ENCODE results near the gene CGB2. TPM values are rescaled to one million over a fixed set of nuclear protein-coding genes. Genes with fewer than 3 reads are reported as not detected.

CGB2 gene
- total and polyA plus RNA-seq, 9 of the 15 experiments (the other 6 are each of a cell fraction or from before 2014, with no cell fraction given): 0.22 TPM; not detected in 8

DNA sequence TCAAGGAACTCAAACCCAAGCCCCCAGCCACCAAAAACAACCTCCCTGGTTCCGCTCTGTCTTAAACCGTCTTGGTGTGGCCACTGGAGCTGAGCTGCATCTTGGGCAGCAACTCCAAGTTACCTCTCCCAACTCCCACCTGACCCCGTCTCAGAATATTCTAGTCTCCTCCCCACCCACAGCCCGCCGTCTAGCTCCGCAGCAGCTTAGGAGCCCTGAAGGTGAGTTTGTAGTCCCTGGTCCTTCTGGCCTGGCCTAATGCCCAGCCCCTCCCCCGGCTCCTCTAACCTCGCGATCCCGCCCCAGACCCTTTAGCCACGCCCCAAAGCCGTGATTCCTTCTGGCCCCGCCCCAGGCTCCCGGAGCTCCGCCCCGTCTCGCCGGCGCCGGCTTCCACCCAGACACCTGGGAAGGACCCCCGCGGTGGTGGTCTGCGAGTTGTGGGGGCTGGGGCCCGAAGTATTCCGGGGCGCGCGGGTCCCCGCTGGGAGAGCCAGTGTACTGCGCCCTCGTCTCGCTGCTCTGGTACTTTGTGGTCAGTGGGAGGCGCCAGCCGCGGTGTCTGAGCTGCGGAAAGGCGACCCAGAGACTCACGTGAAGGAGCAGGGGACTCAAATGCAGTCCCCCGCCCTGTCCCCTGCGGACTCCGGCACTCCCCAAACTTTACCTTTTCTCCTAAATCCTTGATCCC, 12.3 kb upstream of the CGB2 start:
- Histone ChIP-seq H4K20me1 (replicated peaks; ENCODE audit: control insufficient read depth, insufficient read depth, low read length) (peaks cover 12% of the 10 kb centered on the region; the same call in 1 of the 2 replicates), H2AFZ (ENCODE audit: low read depth, low read length) (peak overlapping the region; percentile 62; the same call in 1 of the 2 replicates), H3K4me1 (replicated peaks in 1 of 2; ENCODE audit: control insufficient read depth in 2 of 2, insufficient read depth in 2 of 2, low read length in 2 of 2) (peaks cover 21 to 59% of the 10 kb centered on the region in 2 experiments; a peak in 4 of 5 replicates), H3K27ac (ENCODE audit: extremely low read depth, low read depth, low read length) (no peak overlapping the region), H3K9ac (ENCODE audit: insufficient read depth in 1 of 2, low read depth in 2 of 2, low read length in 2 of 2) (peak overlapping the region in 1 of 2 experiments; percentile 88; a peak in 2 of 4 replicates), H3K9me3 (replicated peaks; ENCODE audit: control insufficient read depth, insufficient read depth, low read depth, low read length) (no peaks in the 10 kb centered on the region), H3K27me3 (ENCODE audit: control insufficient read depth in 2 of 2, insufficient read depth in 2 of 2, low read length in 2 of 2) (no peaks in the 10 kb centered on the region), H3K4me2 (ENCODE audit: insufficient read depth, low read length) (peak overlapping the region; percentile 76), H3K9me1 (ENCODE audit: control insufficient read depth, insufficient read depth, low read length) (peaks cover 7% of the 10 kb centered on the region), H3K79me2 (ENCODE audit: control insufficient read depth, insufficient read depth, low read length) (no peaks in the 10 kb centered on the region), H3K4me3 (peak overlapping the region; percentile 41), H3K36me3 (ENCODE audit: control insufficient read depth, insufficient read depth, low read length) (peaks cover 23% of the 10 kb centered on the region; the same call in 2 of the 3 replicates)
- ChIA-PET POLR2A (interaction anchor here (0.6 to 1.6 kb wide), 9 partner anchors 9 to 655 kb away, joined by 3 to 5 read pairs (median 3); partner anchors contain the start of gene CGB2), CTCF (ENCODE audit: low intra/inter-chr PET ratio) (interaction anchor here (0.6 kb wide), 1 partner anchor 54 kb away, joined by 5 read pairs; no protein-coding TSS in a partner anchor)
- in situ Hi-C loops (cut with MboI) (no loop called here), intact Hi-C loops (cut with micrococcal nuclease) (no loop called here)
- DNase-seq (ENCODE audit: extremely low read depth in 1 of 4, low spot score in 3 of 4): peak; percentile 91 to 93 (median 91)
- peak; percentile 75 for FAIRE-seq
- BruUV-seq (replicated peaks): no TSS peak
- 4% methylated on average over 30 of the region's 41 CpGs for WGBS (ENCODE audit: insufficient coverage, low coverage, missing lambda C conversion rate)
- ATAC-seq: peak; percentile 87
- TF ChIP-seq RCOR1 (IDR thresholded peaks at IDR 0.05; ENCODE audit: borderline replicate concordance in 1 of 2, low read depth in 2 of 2, low read length in 2 of 2) (0 out of 4 replicates have a peak, but pooled peaks of 1 of the 2 experiments have one; percentile 36), IFI16 (CRISPR knock-in tag; IDR thresholded peaks at IDR 0.05) (no peak), SMAD4 (CRISPR knock-in tag; conservative IDR thresholded peaks at IDR 0.05) (peak; percentile 82), DPF2 (IDR thresholded peaks at IDR 0.05) (peak; percentile 16; the same call in 1 of the 2 replicates), ZNF764 (CRISPR knock-in tag; IDR thresholded peaks at IDR 0.05; ENCODE audit: low read depth) (peak; percentile 93), NFIX (CRISPR knock-in tag; IDR thresholded peaks at IDR 0.05; ENCODE audit: low read depth) (no peak), RAD21 (CRISPR knock-in tag; conservative IDR thresholded peaks at IDR 0.05 in 1 of 2, IDR thresholded peaks at IDR 0.05 in 1 of 2) (peak in 1 of 2 experiments; percentile 21; a peak in 1 of 4 replicates), NFIC (IDR thresholded peaks at IDR 0.05) (peak; percentile 81), MAZ (CRISPR knock-in tag; conservative IDR thresholded peaks at IDR 0.05 in 1 of 2, IDR thresholded peaks at IDR 0.05 in 1 of 2) (0 out of 4 replicates have a peak, but pooled peaks of 1 of the 2 experiments have one; percentile 15), POLR2G (IDR thresholded peaks at IDR 0.05; ENCODE audit: low read depth, low read length) (peak; percentile 62), KDM1A (IDR thresholded peaks at IDR 0.05) (0 out of 4 replicates have a peak, but pooled peaks of 1 of the 2 experiments have one; percentile 29), HMGN3 (IDR thresholded peaks at IDR 0.05; ENCODE audit: borderline replicate concordance, extremely low read depth, insufficient read length, low read depth, low read length) (peak; percentile 28), CHD2 (IDR thresholded peaks at IDR 0.05; ENCODE audit: low read depth, low read length) (peak; percentile 54), BHLHE40 (IDR thresholded peaks at IDR 0.05; ENCODE audit: low read length) (peak; percentile 76), PCBP2 (IDR thresholded peaks at IDR 0.05; ENCODE audit: low read depth, low read length, poor library complexity, severe bottlenecking) (no peak), NRF1 (conservative IDR thresholded peaks at IDR 0.05 in 1 of 2, IDR thresholded peaks at IDR 0.05 in 1 of 2) (peak; percentile 43 to 54; a peak in 3 of 4 replicates)
- TF ChIP-seq, protein P1, sequence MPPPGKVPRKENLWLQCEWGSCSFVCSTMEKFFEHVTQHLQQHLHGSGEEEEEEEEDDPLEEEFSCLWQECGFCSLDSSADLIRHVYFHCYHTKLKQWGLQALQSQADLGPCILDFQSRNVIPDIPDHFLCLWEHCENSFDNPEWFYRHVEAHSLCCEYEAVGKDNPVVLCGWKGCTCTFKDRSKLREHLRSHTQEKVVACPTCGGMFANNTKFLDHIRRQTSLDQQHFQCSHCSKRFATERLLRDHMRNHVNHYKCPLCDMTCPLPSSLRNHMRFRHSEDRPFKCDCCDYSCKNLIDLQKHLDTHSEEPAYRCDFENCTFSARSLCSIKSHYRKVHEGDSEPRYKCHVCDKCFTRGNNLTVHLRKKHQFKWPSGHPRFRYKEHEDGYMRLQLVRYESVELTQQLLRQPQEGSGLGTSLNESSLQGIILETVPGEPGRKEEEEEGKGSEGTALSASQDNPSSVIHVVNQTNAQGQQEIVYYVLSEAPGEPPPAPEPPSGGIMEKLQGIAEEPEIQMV (tag; conservative IDR thresholded peaks at IDR 0.05; ENCODE audit: low read depth): no peak
- TF ChIP-seq, protein P2, sequence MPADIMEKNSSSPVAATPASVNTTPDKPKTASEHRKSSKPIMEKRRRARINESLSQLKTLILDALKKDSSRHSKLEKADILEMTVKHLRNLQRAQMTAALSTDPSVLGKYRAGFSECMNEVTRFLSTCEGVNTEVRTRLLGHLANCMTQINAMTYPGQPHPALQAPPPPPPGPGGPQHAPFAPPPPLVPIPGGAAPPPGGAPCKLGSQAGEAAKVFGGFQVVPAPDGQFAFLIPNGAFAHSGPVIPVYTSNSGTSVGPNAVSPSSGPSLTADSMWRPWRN (IDR thresholded peaks at IDR 0.05; ENCODE audit: low read depth): 0 out of 2 replicates have a peak, but pooled peaks have one; percentile 8

Data from K562 (cell line).